ENCODE measurements around the gene NAALADL2.
"Not testable (repeated sequence)": the region's sequence is repeated elsewhere in the genome, so short reads cannot be mapped to it uniquely, and the experiment has no call there.

The NAALADL2 gene

GRCh38 chr3:175127075-175127662 is 268.0 kb downstream of the NAALADL2 start:
- no peaks in the 10 kb centered on the region for H3K36me3 ChIP-seq (replicated peaks; ENCODE audit: low read depth, low read length)
- no peaks in the 10 kb centered on the region for H3K9me3 ChIP-seq (ENCODE audit: insufficient read depth, low read length)
- no peak overlapping the region for H2AFZ ChIP-seq (ENCODE audit: low read depth, low read length)
- no peak for TF ChIP-seq EZH2phosphoT487 (IDR thresholded peaks at IDR 0.05; ENCODE audit: low read depth)
- no peak for TF ChIP-seq CTCF (IDR thresholded peaks at IDR 0.05; ENCODE audit: low read depth, low read length)
- H4K20me1 ChIP-seq (ENCODE audit: insufficient read depth, low read length): no peaks in the 10 kb centered on the region
- no peaks in the 10 kb centered on the region for H3K27me3 ChIP-seq (ENCODE audit: low read depth, low read length)
- H3K27ac ChIP-seq (ENCODE audit: low read length): no peak overlapping the region
- no peak overlapping the region for H3K4me2 ChIP-seq (ENCODE audit: low read length)
- H3K9ac ChIP-seq (ENCODE audit: low read length): no peak overlapping the region
- no peaks in the 10 kb centered on the region for H3K79me2 ChIP-seq (ENCODE audit: low read length)
- H3K4me3 ChIP-seq (ENCODE audit: low read length): no peak overlapping the region
- H3K4me1 ChIP-seq (ENCODE audit: low read length): no peaks in the 10 kb centered on the region

- Histone ChIP-seq H3K36me3 (replicated peaks; ENCODE audit: low read depth, low read length) (no peaks in the 10 kb centered on the region), H3K27ac (ENCODE audit: low read length) (no peak overlapping the region), H3K9me3 (ENCODE audit: insufficient read depth, low read length) (no peaks in the 10 kb centered on the region), H2AFZ (ENCODE audit: low read depth, low read length) (no peak overlapping the region), H4K20me1 (ENCODE audit: insufficient read depth, low read length) (no peaks in the 10 kb centered on the region), H3K4me2 (ENCODE audit: low read length) (no peak overlapping the region), H3K27me3 (ENCODE audit: low read depth, low read length) (no peaks in the 10 kb centered on the region), H3K4me3 (ENCODE audit: low read length) (no peak overlapping the region), H3K9ac (ENCODE audit: low read length) (no peak overlapping the region), H3K4me1 (ENCODE audit: low read length) (no peaks in the 10 kb centered on the region), H3K79me2 (ENCODE audit: low read length) (no peaks in the 10 kb centered on the region)
- TF ChIP-seq EZH2phosphoT487 (IDR thresholded peaks at IDR 0.05; ENCODE audit: low read depth) (no peak), CTCF (IDR thresholded peaks at IDR 0.05; ENCODE audit: low read depth, low read length) (no peak)
These were observed 270.0 kb downstream of the NAALADL2 start for GRCh38 chr3:175129126-175129525.

- H3K36me3 ChIP-seq (replicated peaks; ENCODE audit: low read depth, low read length): no peaks in the 10 kb centered on the region
- H3K27me3 ChIP-seq (ENCODE audit: low read depth, low read length): no peaks in the 10 kb centered on the region
- H3K79me2 ChIP-seq (ENCODE audit: low read length): no peaks in the 10 kb centered on the region
- TF ChIP-seq EZH2phosphoT487 (IDR thresholded peaks at IDR 0.05; ENCODE audit: low read depth): no peak
- no peak for TF ChIP-seq CTCF (IDR thresholded peaks at IDR 0.05; ENCODE audit: low read depth, low read length)
- no peak overlapping the region for H3K27ac ChIP-seq (ENCODE audit: low read length)
- no peaks in the 10 kb centered on the region for H3K9me3 ChIP-seq (ENCODE audit: insufficient read depth, low read length)
- no peaks in the 10 kb centered on the region for H3K4me1 ChIP-seq (ENCODE audit: low read length)
- no peak overlapping the region for H2AFZ ChIP-seq (ENCODE audit: low read depth, low read length)
- no peaks in the 10 kb centered on the region for H4K20me1 ChIP-seq (ENCODE audit: insufficient read depth, low read length)
- H3K4me3 ChIP-seq (ENCODE audit: low read length): no peak overlapping the region
- no peak overlapping the region for H3K4me2 ChIP-seq (ENCODE audit: low read length)
- H3K9ac ChIP-seq (ENCODE audit: low read length): no peak overlapping the region
These were observed 270.4 kb downstream of the NAALADL2 start for GRCh38 chr3:175129571-175129970.

- H3K27ac ChIP-seq (ENCODE audit: low read length); H4K20me1 ChIP-seq (ENCODE audit: insufficient read depth, low read length); H3K4me1 ChIP-seq (ENCODE audit: low read length); H3K4me3 ChIP-seq (ENCODE audit: low read length); H2AFZ ChIP-seq (ENCODE audit: low read depth, low read length); H3K79me2 ChIP-seq (ENCODE audit: low read length); H3K4me2 ChIP-seq (ENCODE audit: low read length); H3K9me3 ChIP-seq (ENCODE audit: insufficient read depth, low read length); H3K9ac ChIP-seq (ENCODE audit: low read length); H3K27me3 ChIP-seq (ENCODE audit: low read depth, low read length); H3K36me3 ChIP-seq (replicated peaks; ENCODE audit: low read depth, low read length): not testable (repeated sequence)
These were observed 272.7 kb downstream of the NAALADL2 start for GRCh38 chr3:175131866-175132265.

GRCh38 chr3:175132706-175133105 is 273.6 kb downstream of the NAALADL2 start:
- not testable (repeated sequence) for H2AFZ ChIP-seq (ENCODE audit: low read depth, low read length); H3K36me3 ChIP-seq (replicated peaks; ENCODE audit: low read depth, low read length); H3K27ac ChIP-seq (ENCODE audit: low read length); H3K27me3 ChIP-seq (ENCODE audit: low read depth, low read length); H3K79me2 ChIP-seq (ENCODE audit: low read length); H3K9me3 ChIP-seq (ENCODE audit: insufficient read depth, low read length); H4K20me1 ChIP-seq (ENCODE audit: insufficient read depth, low read length); H3K4me1 ChIP-seq (ENCODE audit: low read length); H3K4me3 ChIP-seq (ENCODE audit: low read length); H3K9ac ChIP-seq (ENCODE audit: low read length); H3K4me2 ChIP-seq (ENCODE audit: low read length)

Data from OCI-LY3 (cell line).